HepG2 (cell line): ENCODE measurements around the gene FAM3A. TPM values are rescaled to one million over a fixed set of nuclear protein-coding genes. Genes with fewer than 3 reads are reported as not detected.

Source experiments
- BRCA1 ChIP-seq: sonication (generic); formaldehyde crosslinking; IDR thresholded peaks from 2 replicates; pipeline ENCODE4 v1.4.0; 2020; ENCODE audit warnings: missing genetic modification reagents
- HMG20B ChIP-seq: conservative IDR thresholded peaks from 2 replicates; pipeline ENCODE4 v1.6.1; 2016; ENCODE audit warnings: missing genetic modification reagents, missing compliant biosample characterization
- HNF1A ChIP-seq, 2 experiments: sonication (generic) in 1 of 2; formaldehyde crosslinking in 1 of 2; IDR thresholded peaks; 2 replicates each; pipeline versions ENCODE4 v1.4.0 to v1.6.1; 2016 to 2020; ENCODE audit warnings: borderline replicate concordance in 1 of 2, low read depth in 1 of 2, mild to moderate bottlenecking in 1 of 2, missing genetic modification reagents in 1 of 2
- LCORL ChIP-seq, 2 experiments: fragments of 450-650 bp in 1 of 2; sonication (generic) in 1 of 2; formaldehyde crosslinking in 1 of 2; IDR thresholded peaks; 2 replicates each; pipeline versions ENCODE4 v1.5.0 to v1.6.1; 2017 to 2020; ENCODE audit warnings: antibody characterized with exemption in 1 of 2, missing genetic modification reagents in 1 of 2
- MATR3 ChIP-seq: sonication (generic); formaldehyde crosslinking; IDR thresholded peaks from 2 replicates; pipeline ENCODE4 v1.4.0; 2020; ENCODE audit warnings: missing genetic modification reagents
- MLLT10 ChIP-seq: sonication (generic); formaldehyde crosslinking; IDR thresholded peaks from 2 replicates; pipeline ENCODE4 v1.4.0; 2020; ENCODE audit warnings: missing genetic modification reagents
- PCBP1 ChIP-seq: fragments of 200-400 bp; formaldehyde crosslinking; IDR thresholded peaks from 2 replicates; pipeline ENCODE4 v1.6.1; 2017; ENCODE audit warnings: mild to moderate bottlenecking, low read depth, low read length, borderline replicate concordance
- RFX5 ChIP-seq: IDR thresholded peaks from 2 replicates; pipeline ENCODE4 v1.6.1; 2011; ENCODE audit warnings: low read depth, low read length, improper control_type of control experiment
- SOX6 ChIP-seq, 2 experiments: fragments of 450-650 bp in 1 of 2; sonication (generic) in 1 of 2; formaldehyde crosslinking in 1 of 2; IDR thresholded peaks; 2 replicates each; pipeline versions ENCODE4 v1.4.0 to v1.6.1; 2017 to 2020; ENCODE audit warnings: antibody characterized with exemption in 1 of 2, mild to moderate bottlenecking in 1 of 2, missing genetic modification reagents in 1 of 2
- SP1 ChIP-seq, 2 experiments: fragments of 450-650 bp in 1 of 2; sonication (generic) in 1 of 2; formaldehyde crosslinking in 1 of 2; IDR thresholded peaks; 2 replicates each; pipeline versions ENCODE4 v1.4.0 to v1.6.1; 2016 to 2020; ENCODE audit warnings: missing genetic modification reagents in 1 of 2
- SP4 ChIP-seq: sonication (generic); formaldehyde crosslinking; IDR thresholded peaks from 2 replicates; pipeline ENCODE4 v1.8.1; 2023; ENCODE audit warnings: mild to moderate bottlenecking, missing genetic modification reagents
- SP5 ChIP-seq: IDR thresholded peaks from 2 replicates; pipeline ENCODE4 v1.6.1; 2016; ENCODE audit warnings: low read depth, borderline replicate concordance
- SSRP1 ChIP-seq: IDR thresholded peaks from 2 replicates; pipeline ENCODE4 v1.6.1; 2016; ENCODE audit warnings: control low read depth
- TMF1 ChIP-seq: sonication (generic); formaldehyde crosslinking; IDR thresholded peaks from 2 replicates; pipeline ENCODE4 v1.8.1; 2022; ENCODE audit warnings: low read depth, missing genetic modification reagents
- ZBTB38 ChIP-seq: sonication (generic); formaldehyde crosslinking; IDR thresholded peaks from 2 replicates; pipeline ENCODE4 v1.5.1; 2020; ENCODE audit warnings: mild to moderate bottlenecking, missing genetic modification reagents
- ZC3H4 ChIP-seq: sonication (generic); formaldehyde crosslinking; IDR thresholded peaks from 2 replicates; pipeline ENCODE4 v1.4.0; 2020; ENCODE audit warnings: missing genetic modification reagents, borderline replicate concordance
- ZNF34 ChIP-seq: sonication (generic); formaldehyde crosslinking; IDR thresholded peaks from 2 replicates; pipeline ENCODE4 v1.4.0; 2020; ENCODE audit warnings: mild to moderate bottlenecking, missing genetic modification reagents, borderline replicate concordance
- ZNF383 ChIP-seq: sonication (generic); formaldehyde crosslinking; IDR thresholded peaks from 2 replicates; pipeline ENCODE4 v1.4.0; 2020; ENCODE audit warnings: missing genetic modification reagents, mild to moderate bottlenecking, borderline replicate concordance
- ZNF574 ChIP-seq: sonication (generic); formaldehyde crosslinking; IDR thresholded peaks from 2 replicates; pipeline ENCODE4 v1.4.0; 2020; ENCODE audit warnings: missing genetic modification reagents
- ZNF710 ChIP-seq: sonication (generic); formaldehyde crosslinking; IDR thresholded peaks from 2 replicates; pipeline ENCODE4 v1.5.0; 2020; ENCODE audit warnings: mild to moderate bottlenecking, missing genetic modification reagents, borderline replicate concordance
- polyA plus RNA-seq, 8 experiments: library from polyadenylated mRNA; depleted of rRNA in 3 of 8; stranded (reverse) in 7 of 8; unstranded in 1 of 8; fragments of >200 nt; fragmentation: Illumina TruSeq in 4 of 8; extraction: Trizol in 4 of 8; gene quantifications; 2 replicates each; pipeline versions ENCODE4 v1.2.1 to v1.2.3, GENCODE V29; 2011 to 2016; ENCODE audit warnings: low read depth in 4 of 8, missing spikeins in 1 of 8, mixed read lengths in 1 of 8; ENCODE audit not compliant: insufficient read depth in 1 of 8
- total RNA-seq, 5 experiments: library from RNA; depleted of rRNA; stranded (reverse); fragments of >200 nt; fragmentation: Illumina TruSeq; extraction: Trizol; gene quantifications; 2 replicates each; pipeline ENCODE4 v1.2.3, GENCODE V29; 2016; ENCODE audit warnings: low read depth in 1 of 5

The FAM3A gene
- total and polyA plus RNA-seq, 2 of the 13 experiments (the other 11 are each of a cell fraction or from before 2014, with no cell fraction given) = 11.2 to 22.7 TPM

- TF ChIP-seq HNF1A (IDR thresholded peaks at IDR 0.05; ENCODE audit: low read depth) = no peak
- no peak for TF ChIP-seq HNF1A (CRISPR knock-in tag; IDR thresholded peaks at IDR 0.05; ENCODE audit: borderline replicate concordance)
- no peak for TF ChIP-seq ZNF34 (CRISPR knock-in tag)
- no peak for TF ChIP-seq ZNF710
- peak; percentile 67; the same call in 1 of the 2 replicates for TF ChIP-seq SP5
- TF ChIP-seq LCORL (IDR thresholded peaks at IDR 0.05) = no peak
- peak; percentile 71; the same call in 1 of the 2 replicates for TF ChIP-seq LCORL (CRISPR knock-in tag; IDR thresholded peaks at IDR 0.05)
- TF ChIP-seq BRCA1 (CRISPR knock-in tag) = no peak
- no peak for TF ChIP-seq SP1 (IDR thresholded peaks at IDR 0.05)
- TF ChIP-seq SP1 (CRISPR knock-in tag; IDR thresholded peaks at IDR 0.05) = no peak
- TF ChIP-seq ZC3H4 (CRISPR knock-in tag) = no peak
- TF ChIP-seq MLLT10 (CRISPR knock-in tag) = no peak
- no peak for TF ChIP-seq RFX5
- TF ChIP-seq ZBTB38 = no peak
- TF ChIP-seq PCBP1 = no peak
- TF ChIP-seq HMG20B (CRISPR knock-in tag) = no peak
- TF ChIP-seq SSRP1 = no peak
- no peak; the same call in 1 of the 2 replicates for TF ChIP-seq ZNF574 (CRISPR knock-in tag)
- TF ChIP-seq SP4 (CRISPR knock-in tag) = 0 out of 2 replicates have a peak, but pooled peaks have one; percentile 40
- TF ChIP-seq TMF1 (CRISPR knock-in tag) = no peak
- TF ChIP-seq MATR3 (CRISPR knock-in tag) = no peak
- 0 out of 2 replicates have a peak, but pooled peaks have one; percentile 26 for TF ChIP-seq ZNF383 (CRISPR knock-in tag)
- TF ChIP-seq SOX6 (IDR thresholded peaks at IDR 0.05) = no peak
- no peak for TF ChIP-seq SOX6 (CRISPR knock-in tag; IDR thresholded peaks at IDR 0.05)
Measured at GRCh38 chrX:154541896-154542722, 26.1 kb upstream of the FAM3A start (continued).
